GM12878 (cell line): ENCODE data around the gene RRBP1. TPM values are rescaled to one million over a fixed set of nuclear protein-coding genes. Genes with fewer than 3 reads are reported as not detected.

Experiments
- ATAC-seq: fragments of 200-7000 bp; cut with Tn5 transposase; 3 replicates; pipeline ENCODE4 v1.9.1; 2020; ENCODE audit warnings: mild to moderate bottlenecking, moderate library complexity
- BruUV-seq: library from RNA; stranded (reverse); fragments of 400-500 nt; replicated peaks from 2 replicates; lab custom pipeline; 2021; lab: Mats Ljungman, UMichigan
- CTCF ChIA-PET: fragments of 300-600 bp; sonication (Branson Sonifier 250); formaldehyde crosslinking; extraction: SDS; loops from one replicate; lab custom pipeline; 2021; ENCODE audit warnings: inconsistent platforms; lab: Yijun Ruan, JAX
- POLR2A ChIA-PET: fragments of 350-600 bp; formaldehyde crosslinking; extraction: SDS; loops from one replicate; lab custom pipeline; 2021; ENCODE audit warnings: inconsistent platforms; lab: Charles Lee
- RAD21 ChIA-PET: fragments of 300-600 bp; sonication (Branson Sonifier 250); formaldehyde crosslinking; loops from one replicate; lab custom pipeline; 2023; ENCODE audit warnings: antibody characterized with exemption; ENCODE audit not compliant: unreplicated experiment; lab: Charles Lee
- SMC1A ChIA-PET: fragments of 300-600 bp; sonication (Branson Sonifier 250); formaldehyde crosslinking; loops from one replicate; lab custom pipeline; 2023; ENCODE audit not compliant: unreplicated experiment, uncharacterized antibody; lab: Charles Lee
- DNase-seq: peaks from one replicate; pipeline ENCODE4 v3.0.0-alpha.2; 2011; ENCODE audit warnings: low read depth, low spot score
- FAIRE-seq: peaks from 3 replicates; lab custom pipeline; 2011; peaks lifted over from hg19 to GRCh38; lab: Jason Lieb, UNC
- H2AFZ ChIP-seq: 2 replicates; pipeline ENCODE4 v1.6.0; 2011; ENCODE audit warnings: low read depth, low read length, control low read depth; ENCODE audit not compliant: control insufficient read depth
- H3K27ac ChIP-seq: 2 replicates; pipeline ENCODE4 v1.5.1; 2011; ENCODE audit warnings: control low read depth; ENCODE audit not compliant: control insufficient read depth, insufficient read depth
- H3K27me3 ChIP-seq, 2 experiments: replicated peaks in 1 of 2; 2 replicates each; pipeline versions ENCODE4 v1.6.0 to v1.6.1; 2011; ENCODE audit warnings: low read length in 1 of 2; ENCODE audit not compliant: control insufficient read depth in 2 of 2, insufficient read depth in 2 of 2
- H3K36me3 ChIP-seq, 2 experiments: 2 replicates each; pipeline ENCODE4 v1.5.1; 2011; ENCODE audit warnings: low read length in 1 of 2; ENCODE audit not compliant: control insufficient read depth in 2 of 2, insufficient read depth in 2 of 2
- H3K4me1 ChIP-seq: 2 replicates; pipeline ENCODE4 v1.6.1; 2011; ENCODE audit warnings: mild to moderate bottlenecking, low read length, moderate library complexity, mixed read lengths; ENCODE audit not compliant: control insufficient read depth, insufficient read depth
- H3K4me2 ChIP-seq: 2 replicates; pipeline ENCODE4 v1.6.0; 2011; ENCODE audit warnings: control low read depth; ENCODE audit not compliant: control insufficient read depth, insufficient read depth
- H3K4me3 ChIP-seq: fragments of 200-600 bp; sonication (generic); 2 replicates; pipeline ENCODE4 v1.5.1; 2016
- H3K79me2 ChIP-seq: 2 replicates; pipeline ENCODE4 v1.6.0; 2011; ENCODE audit warnings: low read length; ENCODE audit not compliant: control insufficient read depth, insufficient read depth
- H3K9ac ChIP-seq: 2 replicates; pipeline ENCODE4 v1.8.0; 2011; ENCODE audit warnings: low read length, control low read depth, mixed read lengths; ENCODE audit not compliant: control insufficient read depth, insufficient read depth
- H3K9me3 ChIP-seq: replicated peaks from 3 replicates; pipeline ENCODE4 v1.5.1; 2011; ENCODE audit warnings: mild to moderate bottlenecking, low read length; ENCODE audit not compliant: control insufficient read depth, insufficient read depth
- H4K20me1 ChIP-seq: 2 replicates; pipeline ENCODE4 v1.6.0; 2011; ENCODE audit not compliant: control insufficient read depth, insufficient read depth
- ATF7 ChIP-seq: fragments of 450-650 bp; IDR thresholded peaks from 2 replicates; pipeline ENCODE4 v1.6.1; 2016; ENCODE audit warnings: low read depth, mild to moderate bottlenecking
- BACH1 ChIP-seq: fragments of 450-650 bp; IDR thresholded peaks from 2 replicates; pipeline ENCODE4 v1.6.1; 2017; ENCODE audit warnings: mild to moderate bottlenecking, borderline replicate concordance
- CHD2 ChIP-seq: IDR thresholded peaks from 2 replicates; pipeline ENCODE4 v1.6.1; 2011; ENCODE audit warnings: low read depth, low read length, improper control_type of control experiment, borderline replicate concordance
- CREM ChIP-seq: IDR thresholded peaks from 2 replicates; pipeline ENCODE4 v1.6.1; 2014; ENCODE audit warnings: antibody characterized with exemption, low read depth
- GABPA ChIP-seq: IDR thresholded peaks from 2 replicates; pipeline ENCODE4 v1.6.1; 2014; ENCODE audit warnings: antibody characterized with exemption, low read depth, mild to moderate bottlenecking, inconsistent platforms
- MTA3 ChIP-seq: IDR thresholded peaks from 2 replicates; pipeline ENCODE4 v1.6.1; 2012; ENCODE audit warnings: low read length, inconsistent platforms, borderline replicate concordance
- MYB ChIP-seq: fragments of 150-350 bp; IDR thresholded peaks from 2 replicates; pipeline ENCODE4 v1.6.1; 2014; ENCODE audit warnings: mild to moderate bottlenecking, low read depth, low read length, borderline replicate concordance
- NRF1 ChIP-seq: conservative IDR thresholded peaks from 2 replicates; pipeline ENCODE4 v1.6.1; 2011; ENCODE audit warnings: mild to moderate bottlenecking, low read depth, low read length, improper control_type of control experiment
- PAX8 ChIP-seq: fragments of 450-650 bp; IDR thresholded peaks from 2 replicates; pipeline ENCODE4 v1.6.1; 2017; ENCODE audit warnings: mild to moderate bottlenecking, moderate library complexity
- PML ChIP-seq: IDR thresholded peaks from 2 replicates; pipeline ENCODE4 v1.6.1; 2012; ENCODE audit warnings: low read length, inconsistent platforms
- SREBF1 ChIP-seq: IDR thresholded peaks from 2 replicates; pipeline ENCODE4 v1.6.1; 2012; ENCODE audit warnings: mild to moderate bottlenecking, low read length
- in situ Hi-C: fragments of 300-500 bp; cut with MboI; formaldehyde crosslinking; loops from 9 replicates; pipeline ENCODE4 v1.14.3; 2018; ENCODE audit warnings: mixed read lengths
- intact Hi-C: fragments of 100-400 bp; cut with micrococcal nuclease; formaldehyde crosslinking; loops from one replicate; pipeline ENCODE4 v1.14.2; 2022; ENCODE audit not compliant: unreplicated experiment
- polyA plus RNA-seq, 11 experiments: library from polyadenylated mRNA; depleted of rRNA in 4 of 11; unstranded in 6 of 11; stranded (reverse) in 5 of 11; fragments of >200 nt; fragmentation: Nextera tagmentation in 4 of 11; fragmentation: Illumina TruSeq in 1 of 11; extraction: Ambion mirVana in 4 of 11; extraction: Trizol in 1 of 11; gene quantifications; 1 replicate in 1 of 11; 2 replicates in 10 of 11; pipeline versions ENCODE4 v1.2.1 to v1.2.3, GENCODE V29; 2011 to 2016; ENCODE audit warnings: inconsistent platforms in 2 of 11, missing spikeins in 2 of 11, low read depth in 1 of 11
- total RNA-seq, 4 experiments: library from RNA; depleted of rRNA in 3 of 4; stranded (reverse); fragments of >200 nt in 3 of 4; fragmentation: Illumina TruSeq in 1 of 4; extraction: Trizol in 1 of 4; gene quantifications; 2 replicates each; pipeline versions ENCODE4 v1.2.1 to v1.2.3, GENCODE V29; 2013 to 2021
- TF ChIP-seq, protein P1 (sequence below): IDR thresholded peaks from 2 replicates; pipeline ENCODE4 v1.6.1; 2011; ENCODE audit warnings: low read depth, low read length, improper control_type of control experiment, borderline replicate concordance
- TF ChIP-seq, protein P2 (sequence below): IDR thresholded peaks from 2 replicates; pipeline ENCODE4 v1.6.1; 2012; ENCODE audit warnings: low read length, inconsistent platforms
- TF ChIP-seq, protein P3 (sequence below), 3 experiments: IDR thresholded peaks in 2 of 3; conservative IDR thresholded peaks in 1 of 3; 2 replicates each; pipeline ENCODE4 v1.5.1; 2011; ENCODE audit warnings: low read depth in 3 of 3, low read length in 3 of 3, mild to moderate bottlenecking in 3 of 3, control low read depth in 2 of 3, moderate library complexity in 2 of 3, inconsistent platforms in 1 of 3, mixed read lengths in 1 of 3; ENCODE audit not compliant: control insufficient read depth in 2 of 3, insufficient read depth in 1 of 3; ENCODE audit errors: extremely low read depth in 1 of 3

RRBP1 gene
- total and polyA plus RNA-seq, 10 of the 15 experiments (the other 5 are each of a cell fraction or from before 2014, with no cell fraction given) = 1.2 to 57.4 (median 24.6) TPM

DNA sequence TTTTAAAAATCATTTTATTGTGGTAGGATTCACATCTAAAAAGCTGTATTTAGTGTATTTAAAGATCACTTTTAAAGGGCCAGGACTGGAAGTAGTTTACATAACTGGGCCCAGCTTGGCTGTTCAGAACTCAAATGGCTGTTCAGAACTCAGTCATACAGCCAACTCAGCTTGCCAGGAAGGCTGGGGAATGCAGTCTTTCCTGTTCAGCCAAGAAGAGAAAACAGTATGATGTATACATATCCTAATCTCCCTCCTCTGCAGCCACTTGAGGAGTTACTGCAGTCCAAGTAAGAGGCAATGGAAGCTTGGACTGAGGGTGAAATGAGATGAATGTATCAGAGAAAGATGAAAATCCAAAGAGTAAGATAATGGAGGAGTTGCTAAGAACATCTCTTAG, 87.6 kb downstream of the RRBP1 start:
- RAD21 ChIA-PET = no interaction called here
- Histone ChIP-seq H3K9ac (no peak overlapping the region), H3K9me3 (no peaks in the 10 kb centered on the region), H2AFZ (no peak overlapping the region)
- no peak for ATAC-seq
- TF ChIP-seq, protein P1, sequence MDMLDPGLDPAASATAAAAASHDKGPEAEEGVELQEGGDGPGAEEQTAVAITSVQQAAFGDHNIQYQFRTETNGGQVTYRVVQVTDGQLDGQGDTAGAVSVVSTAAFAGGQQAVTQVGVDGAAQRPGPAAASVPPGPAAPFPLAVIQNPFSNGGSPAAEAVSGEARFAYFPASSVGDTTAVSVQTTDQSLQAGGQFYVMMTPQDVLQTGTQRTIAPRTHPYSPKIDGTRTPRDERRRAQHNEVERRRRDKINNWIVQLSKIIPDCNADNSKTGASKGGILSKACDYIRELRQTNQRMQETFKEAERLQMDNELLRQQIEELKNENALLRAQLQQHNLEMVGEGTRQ = no peak
- TF ChIP-seq, protein P2, sequence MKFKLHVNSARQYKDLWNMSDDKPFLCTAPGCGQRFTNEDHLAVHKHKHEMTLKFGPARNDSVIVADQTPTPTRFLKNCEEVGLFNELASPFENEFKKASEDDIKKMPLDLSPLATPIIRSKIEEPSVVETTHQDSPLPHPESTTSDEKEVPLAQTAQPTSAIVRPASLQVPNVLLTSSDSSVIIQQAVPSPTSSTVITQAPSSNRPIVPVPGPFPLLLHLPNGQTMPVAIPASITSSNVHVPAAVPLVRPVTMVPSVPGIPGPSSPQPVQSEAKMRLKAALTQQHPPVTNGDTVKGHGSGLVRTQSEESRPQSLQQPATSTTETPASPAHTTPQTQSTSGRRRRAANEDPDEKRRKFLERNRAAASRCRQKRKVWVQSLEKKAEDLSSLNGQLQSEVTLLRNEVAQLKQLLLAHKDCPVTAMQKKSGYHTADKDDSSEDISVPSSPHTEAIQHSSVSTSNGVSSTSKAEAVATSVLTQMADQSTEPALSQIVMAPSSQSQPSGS = no peak
- TF ChIP-seq MYB = no peak
- TF ChIP-seq CHD2 = no peak
- no peak for TF ChIP-seq GABPA
- TF ChIP-seq SREBF1 = no peak
- TF ChIP-seq CREM = no peak
- no peak for TF ChIP-seq NRF1
- TF ChIP-seq, protein P3, sequence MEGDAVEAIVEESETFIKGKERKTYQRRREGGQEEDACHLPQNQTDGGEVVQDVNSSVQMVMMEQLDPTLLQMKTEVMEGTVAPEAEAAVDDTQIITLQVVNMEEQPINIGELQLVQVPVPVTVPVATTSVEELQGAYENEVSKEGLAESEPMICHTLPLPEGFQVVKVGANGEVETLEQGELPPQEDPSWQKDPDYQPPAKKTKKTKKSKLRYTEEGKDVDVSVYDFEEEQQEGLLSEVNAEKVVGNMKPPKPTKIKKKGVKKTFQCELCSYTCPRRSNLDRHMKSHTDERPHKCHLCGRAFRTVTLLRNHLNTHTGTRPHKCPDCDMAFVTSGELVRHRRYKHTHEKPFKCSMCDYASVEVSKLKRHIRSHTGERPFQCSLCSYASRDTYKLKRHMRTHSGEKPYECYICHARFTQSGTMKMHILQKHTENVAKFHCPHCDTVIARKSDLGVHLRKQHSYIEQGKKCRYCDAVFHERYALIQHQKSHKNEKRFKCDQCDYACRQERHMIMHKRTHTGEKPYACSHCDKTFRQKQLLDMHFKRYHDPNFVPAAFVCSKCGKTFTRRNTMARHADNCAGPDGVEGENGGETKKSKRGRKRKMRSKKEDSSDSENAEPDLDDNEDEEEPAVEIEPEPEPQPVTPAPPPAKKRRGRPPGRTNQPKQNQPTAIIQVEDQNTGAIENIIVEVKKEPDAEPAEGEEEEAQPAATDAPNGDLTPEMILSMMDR (IDR thresholded peaks at IDR 0.05 in 2 of 3, conservative IDR thresholded peaks at IDR 0.05 in 1 of 3; ENCODE audit: control insufficient read depth in 2 of 3, extremely low read depth in 1 of 3, insufficient read depth in 1 of 3, low read depth in 3 of 3, low read length in 3 of 3) = no peak
- TF ChIP-seq BACH1 = no peak
- no peak for TF ChIP-seq PML
- no peak for TF ChIP-seq ATF7
- no peak for TF ChIP-seq PAX8
- TF ChIP-seq MTA3 = no peak
- TF ChIP-seq, all 136 proteins: peak for 0
- no peak for DNase-seq
- POLR2A ChIA-PET = no interaction called here
- Histone ChIP-seq H3K4me2 (no peak overlapping the region), H3K4me1 (no peaks in the 10 kb centered on the region), H3K4me3 (no peak overlapping the region), H3K27ac (no peak overlapping the region), H3K27me3 (no peaks in the 10 kb centered on the region), H4K20me1 (no peaks in the 10 kb centered on the region), H3K79me2 (no peaks in the 10 kb centered on the region), H3K36me3 (no peaks in the 10 kb centered on the region)
- SMC1A ChIA-PET = interaction anchor here (0.6 to 1.7 kb wide), 7 partner anchors 8 to 351 kb away, joined by 3 to 5 read pairs (median 3); no protein-coding TSS in a partner anchor
- no TSS peak for BruUV-seq
- in situ Hi-C loops = no loop called here
- peak; percentile 38 for FAIRE-seq
- CTCF ChIA-PET = interaction anchor here (0.7 to 1.9 kb wide), 5 partner anchors 9 to 363 kb away, joined by 3 to 6 read pairs (median 4); no protein-coding TSS in a partner anchor
- intact Hi-C loops = no loop called here
